Measurements from ENCODE around the gene NGFR. TPM values are rescaled to one million over a fixed set of nuclear protein-coding genes. Genes with fewer than 3 reads are reported as not detected.
A peak's percentile ranks its signal among the peaks of the same experiment; 100 is the strongest.

The NGFR gene
- total RNA-seq, 4 donors from 2014 or later = 10.6 to 21.3 (median 16.1) TPM

DNA sequence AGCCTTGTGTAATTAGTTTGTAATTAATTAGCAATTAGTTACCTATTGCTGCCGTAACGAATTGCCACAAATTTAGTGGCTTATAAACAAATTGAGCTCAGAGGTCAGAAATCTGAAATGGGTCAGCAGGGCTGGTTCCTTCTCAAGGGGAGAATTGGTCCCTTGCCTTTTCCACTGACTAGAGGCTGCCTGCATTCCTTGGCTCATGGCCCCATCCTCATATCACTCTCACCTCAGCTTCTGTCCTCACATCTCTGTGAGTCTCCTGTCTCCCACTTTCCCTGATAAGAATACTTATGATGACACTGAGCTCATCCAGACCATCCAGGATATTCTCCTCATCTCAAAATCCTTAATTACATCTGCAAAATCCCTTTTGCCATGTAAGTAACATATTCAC is 31.0 kb upstream of the NGFR start:
- Histone ChIP-seq H3K27ac (no peak overlapping the region), H3K36me3 (no peaks in the 10 kb centered on the region), H3K27me3 (peaks cover 89% of the 10 kb centered on the region), H3K4me1 (peaks cover 0 to 2% (median 0%) of the 10 kb centered on the region in 3 donors), H3K9me3 (peaks cover 0 to 19% (median 0%) of the 10 kb centered on the region in 3 donors), H3K4me3 (no peak overlapping the region)
- TF ChIP-seq EP300 (IDR thresholded peaks at IDR 0.05) (no peak), POLR2AphosphoS5 (IDR thresholded peaks at IDR 0.05) (no peak), POLR2A (IDR thresholded peaks at IDR 0.05) (no peak)
- TF ChIP-seq, protein P1, sequence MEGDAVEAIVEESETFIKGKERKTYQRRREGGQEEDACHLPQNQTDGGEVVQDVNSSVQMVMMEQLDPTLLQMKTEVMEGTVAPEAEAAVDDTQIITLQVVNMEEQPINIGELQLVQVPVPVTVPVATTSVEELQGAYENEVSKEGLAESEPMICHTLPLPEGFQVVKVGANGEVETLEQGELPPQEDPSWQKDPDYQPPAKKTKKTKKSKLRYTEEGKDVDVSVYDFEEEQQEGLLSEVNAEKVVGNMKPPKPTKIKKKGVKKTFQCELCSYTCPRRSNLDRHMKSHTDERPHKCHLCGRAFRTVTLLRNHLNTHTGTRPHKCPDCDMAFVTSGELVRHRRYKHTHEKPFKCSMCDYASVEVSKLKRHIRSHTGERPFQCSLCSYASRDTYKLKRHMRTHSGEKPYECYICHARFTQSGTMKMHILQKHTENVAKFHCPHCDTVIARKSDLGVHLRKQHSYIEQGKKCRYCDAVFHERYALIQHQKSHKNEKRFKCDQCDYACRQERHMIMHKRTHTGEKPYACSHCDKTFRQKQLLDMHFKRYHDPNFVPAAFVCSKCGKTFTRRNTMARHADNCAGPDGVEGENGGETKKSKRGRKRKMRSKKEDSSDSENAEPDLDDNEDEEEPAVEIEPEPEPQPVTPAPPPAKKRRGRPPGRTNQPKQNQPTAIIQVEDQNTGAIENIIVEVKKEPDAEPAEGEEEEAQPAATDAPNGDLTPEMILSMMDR (IDR thresholded peaks at IDR 0.05) = no peak
- WGBS, 2 donors (ENCODE audit: low coverage in 1 of 2) = 83 to 93% methylated on average over 1 to 2 of the region's 2 CpGs
- ATAC-seq = no peak

DNA sequence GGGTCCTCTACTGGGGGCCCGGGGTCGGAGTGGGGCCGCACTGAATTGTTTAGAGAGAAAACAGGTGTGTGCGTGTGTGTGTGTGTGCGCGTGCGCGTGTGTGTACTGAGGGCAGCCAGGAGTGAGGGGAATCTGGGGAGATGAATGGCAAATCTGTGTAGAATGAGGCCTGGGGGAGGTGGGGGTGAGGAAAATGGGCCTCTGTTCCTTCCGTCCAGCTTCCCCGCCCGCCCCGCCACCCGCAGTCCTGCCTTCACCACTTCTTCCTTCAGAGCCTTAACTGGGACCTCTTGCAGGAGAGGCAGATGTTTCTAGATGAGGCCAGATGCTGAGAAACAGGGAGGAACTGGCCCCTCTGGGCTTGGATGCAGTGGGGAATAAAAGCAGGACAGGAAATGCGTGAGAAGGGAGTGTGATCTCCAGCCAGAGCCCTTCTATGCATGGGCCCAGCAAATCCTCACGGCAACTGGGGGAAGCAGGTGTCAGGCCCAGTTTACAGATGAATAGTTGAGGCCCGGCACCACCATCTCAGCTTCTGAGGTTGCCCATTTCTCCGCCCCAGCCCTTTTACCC is 29.7 kb upstream of the NGFR start:
- TF ChIP-seq, protein P1 (IDR thresholded peaks at IDR 0.05) = no peak
- TF ChIP-seq POLR2AphosphoS5 (IDR thresholded peaks at IDR 0.05) (no peak), POLR2A (IDR thresholded peaks at IDR 0.05) (no peak), EP300 (IDR thresholded peaks at IDR 0.05) (no peak)
- peaks cover 89% of the 10 kb centered on the region for H3K27me3 ChIP-seq
- no peak overlapping the region for H3K4me3 ChIP-seq
- H3K36me3 ChIP-seq = no peaks in the 10 kb centered on the region
- H3K27ac ChIP-seq = no peak overlapping the region
- WGBS, 2 donors (ENCODE audit: low coverage in 1 of 2) = 57 to 67% methylated on average over 3 to 14 of the region's 17 CpGs
- no peak for ATAC-seq
- H3K9me3 ChIP-seq = peaks cover 0 to 19% (median 0%) of the 10 kb centered on the region in 3 donors
- H3K4me1 ChIP-seq = peaks cover 0 to 16% (median 9%) of the 10 kb centered on the region in 3 donors

DNA sequence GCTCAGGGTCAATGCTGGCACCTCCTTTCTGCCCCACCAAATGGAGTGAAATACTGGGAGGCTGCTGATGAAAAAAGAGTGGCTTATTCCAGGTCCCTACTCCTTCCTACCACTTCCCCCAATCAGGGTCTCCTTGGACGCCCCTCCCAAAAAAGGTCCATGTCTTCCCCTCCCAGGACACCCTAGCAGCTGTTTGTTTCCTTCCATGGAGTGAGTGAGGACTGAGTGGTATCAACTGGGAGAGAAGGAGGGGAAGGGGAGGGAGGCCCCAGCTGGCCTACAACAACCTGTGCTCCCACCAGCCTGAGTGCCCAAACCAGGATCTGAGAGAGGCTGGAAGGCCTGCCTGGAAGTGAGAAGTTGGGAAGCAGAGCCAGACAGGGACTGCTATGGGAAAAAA is 28.7 kb upstream of the NGFR start:
- Histone ChIP-seq H3K9me3 (peaks cover 0 to 19% (median 0%) of the 10 kb centered on the region in 3 donors), H3K36me3 (no peaks in the 10 kb centered on the region), H3K4me1 (peaks cover 0 to 26% (median 12%) of the 10 kb centered on the region in 3 donors), H3K27me3 (peaks cover 90% of the 10 kb centered on the region), H3K27ac (no peak overlapping the region), H3K4me3 (no peak overlapping the region)
- TF ChIP-seq POLR2A (IDR thresholded peaks at IDR 0.05) = no peak
- TF ChIP-seq EP300 (IDR thresholded peaks at IDR 0.05) = no peak
- TF ChIP-seq POLR2AphosphoS5 (IDR thresholded peaks at IDR 0.05) = no peak
- TF ChIP-seq, protein P1 (IDR thresholded peaks at IDR 0.05) = no peak
- no peak for ATAC-seq
- WGBS, 2 donors (ENCODE audit: low coverage in 1 of 2) = 100% methylated on average over 1 of the region's 1 CpG; no CpG with 5 or more reads in 1 of the 2 donors

DNA sequence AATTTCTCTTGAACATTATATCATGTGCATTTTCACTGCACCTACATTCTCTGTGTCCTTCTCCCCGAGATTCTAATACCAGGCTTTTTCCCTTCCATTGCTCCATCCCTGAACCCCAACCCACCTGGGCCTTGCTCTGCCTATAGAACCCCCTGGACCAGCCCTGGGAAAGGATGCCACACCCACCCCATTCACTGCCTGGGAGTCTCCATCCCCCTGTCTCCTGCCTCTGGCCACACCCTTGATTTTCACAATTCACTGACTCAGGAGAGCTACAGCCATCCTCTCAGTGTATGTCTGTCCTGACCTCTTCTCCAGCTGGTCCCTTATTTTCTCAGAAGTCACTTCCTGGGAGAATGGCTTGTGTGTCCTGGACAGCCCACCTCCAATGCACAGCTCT is 27.9 kb upstream of the NGFR start:
- Histone ChIP-seq H3K4me3 (no peak overlapping the region), H3K27me3 (peaks cover 91% of the 10 kb centered on the region), H3K4me1 (peaks cover 0 to 28% (median 12%) of the 10 kb centered on the region in 3 donors), H3K27ac (no peak overlapping the region), H3K36me3 (no peaks in the 10 kb centered on the region), H3K9me3 (peaks cover 0 to 19% (median 0%) of the 10 kb centered on the region in 3 donors)
- 83 to 88% methylated on average over 1 of the region's 1 CpG for WGBS, 2 donors (ENCODE audit: low coverage in 1 of 2)
- TF ChIP-seq, protein P1 (IDR thresholded peaks at IDR 0.05) = no peak
- TF ChIP-seq EP300 (IDR thresholded peaks at IDR 0.05) = no peak
- TF ChIP-seq POLR2AphosphoS5 (IDR thresholded peaks at IDR 0.05) = no peak
- TF ChIP-seq POLR2A (IDR thresholded peaks at IDR 0.05) = no peak
- no peak for ATAC-seq

DNA sequence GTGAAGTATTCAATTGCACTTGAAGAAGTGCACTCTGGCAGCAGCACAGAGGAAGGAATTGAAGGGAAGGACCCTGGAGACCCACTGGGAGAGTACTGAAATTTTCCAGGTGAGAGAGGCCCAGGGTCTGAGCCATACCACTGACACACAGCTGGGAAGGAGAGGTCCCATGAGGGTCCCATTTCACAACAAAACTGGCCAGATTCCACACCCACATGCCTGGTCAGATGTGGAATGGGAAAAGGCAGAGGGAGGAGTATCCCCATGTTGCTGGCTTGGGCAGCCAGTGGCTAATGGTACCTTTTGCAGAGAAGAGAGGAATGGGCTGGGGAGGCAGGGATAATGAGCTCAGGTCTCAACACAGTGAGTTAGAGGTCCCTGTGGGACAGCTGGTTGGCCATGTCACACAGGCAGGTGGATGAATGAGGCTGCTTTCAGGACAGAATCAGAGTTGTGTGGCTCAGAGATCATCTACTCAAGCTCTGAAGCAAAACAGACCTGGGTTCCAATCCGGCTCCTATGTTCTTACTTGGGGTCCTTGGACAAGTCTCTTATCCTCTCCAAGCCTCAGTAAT is 26.2 kb upstream of the NGFR start:
- H3K27ac ChIP-seq = no peak overlapping the region
- TF ChIP-seq, protein P1 (IDR thresholded peaks at IDR 0.05) = no peak
- no peak for TF ChIP-seq POLR2A (IDR thresholded peaks at IDR 0.05)
- peaks cover 0 to 10% (median 0%) of the 10 kb centered on the region in 3 donors for H3K9me3 ChIP-seq
- 100% methylated on average over 1 of the region's 1 CpG for WGBS, 2 donors (ENCODE audit: low coverage in 1 of 2)
- ATAC-seq = peak; percentile 26
- H3K4me3 ChIP-seq = no peak overlapping the region
- H3K36me3 ChIP-seq = no peaks in the 10 kb centered on the region
- peaks cover 93% of the 10 kb centered on the region for H3K27me3 ChIP-seq
- H3K4me1 ChIP-seq = peaks cover 0 to 28% (median 12%) of the 10 kb centered on the region in 3 donors

All from gastroesophageal sphincter (tissue), 4 donors.